SK-N-MC (cell line): ENCODE results near the gene CRYGN.

ENCODE experiments used
- EZH2 ChIP-seq: fragments of 200-600 bp; sonication (generic); IDR thresholded peaks from one replicate; pipeline ENCODE4 v1.6.1; 2017; ENCODE audit warnings: antibody characterized with exemption
- FOXP2 ChIP-seq: optimal IDR thresholded peaks from 2 replicates; pipeline ENCODE3; 2011; ENCODE audit warnings: mild to moderate bottlenecking, moderate library complexity; ENCODE audit not compliant: insufficient read depth; ENCODE audit errors: extremely low read length, control extremely low read depth
- POLR2AphosphoS5 ChIP-seq: IDR thresholded peaks from 2 replicates; pipeline ENCODE4 v1.6.1; 2012; ENCODE audit warnings: mild to moderate bottlenecking, low read depth, low read length, borderline replicate concordance

GRCh38 chr7:151457534-151457933 lies 17.6 kb upstream of the CRYGN start:
- TF ChIP-seq EZH2 (no peak), POLR2AphosphoS5 (no peak), FOXP2 (no peak)
